ENCODE measurements around the gene PCYT1A. TPM values are rescaled to one million over a fixed set of nuclear protein-coding genes. Genes with fewer than 3 reads are reported as not detected.

PCYT1A gene
- total and polyA plus RNA-seq, 10 of the 15 experiments (the other 5 are each of a cell fraction or from before 2014, with no cell fraction given) = 10.8 to 64.3 (median 48.6) TPM

- TF ChIP-seq REST (IDR thresholded peaks at IDR 0.05; ENCODE audit: low read depth, low read length) (no peak), MLLT1 (IDR thresholded peaks at IDR 0.05) (peak; percentile 100), SKIL (IDR thresholded peaks at IDR 0.05; ENCODE audit: low read depth, poor library complexity, severe bottlenecking) (peak; percentile 27), STAT1 (conservative IDR thresholded peaks at IDR 0.05) (no peak), SMC3 (IDR thresholded peaks at IDR 0.05; ENCODE audit: borderline replicate concordance, low read length) (no peak), KDM1A (IDR thresholded peaks at IDR 0.05; ENCODE audit: borderline replicate concordance) (no peak), EGR1 (IDR thresholded peaks at IDR 0.05; ENCODE audit: borderline replicate concordance in 1 of 2, low read depth in 2 of 2, low read length in 2 of 2) (peak in 1 of 2 experiments; percentile 65; a peak in 1 of 3 replicates), IRF4 (IDR thresholded peaks at IDR 0.05; ENCODE audit: low read depth, low read length) (0 out of 2 replicates have a peak, but pooled peaks have one; percentile 32), PKNOX1 (IDR thresholded peaks at IDR 0.05) (peak; percentile 47; the same call in 1 of the 2 replicates), NFYA (IDR thresholded peaks at IDR 0.05; ENCODE audit: borderline replicate concordance, low read depth, low read length) (no peak), FOXM1 (IDR thresholded peaks at IDR 0.05; ENCODE audit: low read depth, low read length) (no peak), POLR2AphosphoS5 (IDR thresholded peaks at IDR 0.05; ENCODE audit: low read length) (0 out of 2 replicates have a peak, but pooled peaks have one; percentile 23), MTA3 (IDR thresholded peaks at IDR 0.05; ENCODE audit: borderline replicate concordance, low read length) (peak; percentile 5; the same call in 1 of the 2 replicates), SIN3A (IDR thresholded peaks at IDR 0.05; ENCODE audit: low read depth, low read length) (0 out of 2 replicates have a peak, but pooled peaks have one; percentile 47), ZNF384 (IDR thresholded peaks at IDR 0.05; ENCODE audit: borderline replicate concordance, low read depth, low read length) (no peak), RUNX3 (IDR thresholded peaks at IDR 0.05; ENCODE audit: low read length) (0 out of 2 replicates have a peak, but pooled peaks have one; percentile 7), RELB (IDR thresholded peaks at IDR 0.05; ENCODE audit: low read depth) (peak; percentile 92)
These were observed 94.9 kb downstream of the PCYT1A start (continued) for GRCh38 chr3:196192524-196193051.

All from GM12878 (cell line).